Activated naive CD8-positive, alpha-beta T cell treated with anti-CD3 and anti-CD28 coated beads, Interleukin-2, amount 10 ng/mL, durations not matched to agents 7 days and 5 days (primary cell): ENCODE measurements around the gene NCAPD3. TPM values are rescaled to one million over a fixed set of nuclear protein-coding genes. Genes with fewer than 3 reads are reported as not detected.

Experiments
- ATAC-seq: fragments of 150-1000 bp; cut with Tn5 transposase; one replicate; pipeline ENCODE4 v1.10.0; 2021; ENCODE audit warnings: low read depth, moderate library complexity
- POLR2A ChIA-PET: fragments of 350-600 bp; sonication (Branson Sonifier 250); formaldehyde crosslinking; loops from one replicate; lab custom pipeline; 2021; ENCODE audit warnings: antibody characterized with exemption; lab: Charles Lee
- DNase-seq: peaks from one replicate; pipeline ENCODE4 v3.0.0; 2021
- H3K27ac Mint-ChIP-seq: one replicate; pipeline ENCODE4 v1.8.0; 2022; ENCODE audit warnings: mild to moderate bottlenecking, mixed read lengths
- H3K27me3 Mint-ChIP-seq: one replicate; pipeline ENCODE4 v1.8.0; 2022; ENCODE audit warnings: mild to moderate bottlenecking, moderate library complexity, mixed read lengths
- H3K36me3 Mint-ChIP-seq: one replicate; pipeline ENCODE4 v1.8.0; 2021; ENCODE audit warnings: mild to moderate bottlenecking, mixed read lengths
- H3K4me1 Mint-ChIP-seq: one replicate; pipeline ENCODE4 v1.8.0; 2021; ENCODE audit warnings: mixed read lengths
- H3K4me3 Mint-ChIP-seq: one replicate; pipeline ENCODE4 v1.8.0; 2022; ENCODE audit warnings: mild to moderate bottlenecking, moderate library complexity, mixed read lengths
- H3K9me3 Mint-ChIP-seq: one replicate; pipeline ENCODE4 v1.8.0; 2021; ENCODE audit warnings: mixed read lengths
- total RNA-seq, 2 experiments: library from RNA; stranded (reverse); gene quantifications; one replicate each; pipeline ENCODE4 v1.2.3, GENCODE V29; 2021

NCAPD3 gene
- total RNA-seq, 2 experiments from 2014 or later: 114 to 115 TPM

DNA sequence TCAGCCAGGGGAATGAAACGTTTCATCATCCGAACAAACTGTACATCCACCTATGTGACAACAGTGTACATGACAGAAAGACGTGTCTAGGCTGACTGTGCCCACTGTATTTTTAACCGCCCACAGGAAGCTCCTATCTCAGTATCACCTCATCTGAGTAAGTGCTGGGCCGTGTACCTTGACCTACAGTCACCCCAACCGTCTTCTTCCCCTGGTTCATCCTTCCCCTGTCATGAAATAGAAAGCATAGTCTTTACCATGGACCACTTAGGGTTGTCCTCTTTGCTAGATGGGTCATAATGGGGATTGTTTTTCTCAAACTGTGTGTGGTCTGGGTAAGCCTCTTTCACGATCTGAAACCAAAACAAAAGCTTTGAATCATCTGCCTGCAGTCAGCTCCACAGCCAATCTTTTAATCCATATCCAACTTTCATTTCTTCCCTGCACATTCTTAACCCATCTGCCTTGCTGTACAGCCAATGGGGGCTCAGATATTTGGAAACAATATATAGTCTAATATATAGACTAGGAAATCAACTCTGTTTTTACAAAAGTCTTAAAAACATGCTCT is 25.2 kb upstream of the NCAPD3 start:
- DNase-seq (no peak), ATAC-seq (no peak)
- H3K4me3 Mint-ChIP-seq: no peak overlapping the region
- peaks cover 5% of the 10 kb centered on the region for H3K36me3 Mint-ChIP-seq
- H3K9me3 Mint-ChIP-seq: no peaks in the 10 kb centered on the region
- H3K4me1 Mint-ChIP-seq: peaks cover 18% of the 10 kb centered on the region
- peak overlapping the region; percentile 62 for H3K27ac Mint-ChIP-seq
- H3K27me3 Mint-ChIP-seq: no peaks in the 10 kb centered on the region
- POLR2A ChIA-PET: no interaction called here

DNA sequence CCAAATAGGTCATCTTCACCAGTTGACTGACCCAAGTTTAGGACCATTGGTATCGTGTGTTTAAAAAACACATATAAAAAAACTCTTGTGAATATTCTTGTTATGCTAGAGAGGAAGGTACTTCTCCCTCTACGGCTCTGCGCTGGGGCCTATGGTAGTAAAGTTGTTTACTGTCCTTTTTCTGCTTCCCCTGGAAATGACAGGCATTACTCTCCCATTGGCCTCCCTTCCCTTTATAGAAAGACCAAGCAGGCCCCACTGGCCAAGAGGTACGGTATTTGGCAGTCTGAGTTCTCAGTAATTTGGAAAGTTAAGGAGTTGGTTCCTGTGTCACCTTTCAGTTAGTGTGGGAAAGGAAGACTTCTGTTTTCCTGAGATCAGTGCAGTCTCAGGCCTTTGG is 22.9 kb upstream of the NCAPD3 start:
- Mint-ChIP-seq H3K36me3 (peaks cover 5% of the 10 kb centered on the region), H3K9me3 (no peaks in the 10 kb centered on the region), H3K4me1 (peaks cover 8% of the 10 kb centered on the region), H3K27me3 (no peaks in the 10 kb centered on the region), H3K4me3 (no peak overlapping the region), H3K27ac (no peak overlapping the region)
- ATAC-seq: no peak
- POLR2A ChIA-PET: no interaction called here
- DNase-seq: no peak

DNA sequence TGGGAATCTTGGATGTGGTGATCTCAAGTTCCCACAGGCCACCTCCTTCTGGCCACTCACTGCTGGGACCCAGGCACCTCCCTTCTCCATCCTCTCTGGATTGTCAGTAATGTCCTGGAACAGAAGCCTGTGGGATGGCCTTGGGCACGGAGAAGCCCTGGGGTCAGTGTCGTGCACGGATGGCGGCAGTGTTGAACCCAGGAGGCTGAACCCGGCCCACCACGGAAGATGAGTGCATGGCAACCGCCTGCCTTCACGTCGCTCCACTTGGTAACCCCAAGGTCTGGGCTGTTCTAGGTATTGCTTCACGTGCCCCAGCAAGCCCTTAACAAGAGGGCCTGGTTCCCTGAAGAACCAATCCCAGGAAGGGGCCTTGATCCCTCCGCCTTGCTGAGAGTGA is 22.3 kb upstream of the NCAPD3 start:
- Mint-ChIP-seq H3K9me3 (no peaks in the 10 kb centered on the region), H3K27ac (no peak overlapping the region)
- POLR2A ChIA-PET: no interaction called here

DNA sequence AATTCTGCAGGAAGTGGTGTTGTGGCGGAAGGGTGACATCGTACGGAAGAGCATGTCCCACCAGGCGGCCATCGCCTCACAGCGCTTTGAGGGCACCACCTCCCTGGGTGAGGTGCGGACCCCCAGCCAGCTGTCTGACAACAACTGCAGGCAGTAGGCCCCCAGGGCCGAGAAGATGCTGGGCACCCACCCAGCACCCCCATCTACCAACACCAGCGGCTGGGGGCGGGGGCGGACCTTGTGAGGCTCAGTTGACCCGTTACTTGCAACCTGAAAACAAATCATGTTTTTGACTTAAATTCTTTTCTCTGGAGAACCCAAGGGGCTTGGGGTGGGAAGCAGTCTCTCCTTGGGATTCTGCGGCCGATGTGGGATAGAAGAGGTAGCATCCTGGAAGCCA is 21.7 kb upstream of the NCAPD3 start:
- no peak overlapping the region for H3K4me3 Mint-ChIP-seq
- no peaks in the 10 kb centered on the region for H3K9me3 Mint-ChIP-seq
- peaks cover 6% of the 10 kb centered on the region for H3K4me1 Mint-ChIP-seq
- H3K36me3 Mint-ChIP-seq: peaks cover 5% of the 10 kb centered on the region
- no peaks in the 10 kb centered on the region for H3K27me3 Mint-ChIP-seq
- ATAC-seq: no peak
- DNase-seq: no peak
- no peak overlapping the region for H3K27ac Mint-ChIP-seq
- POLR2A ChIA-PET: interaction anchor here (0.6 to 1.4 kb wide), 2 partner anchors 20 to 338 kb away, joined by 5 to 7 read pairs; partner anchors contain the start of genes NCAPD3 and VPS26B

More for the DNA sequence above, 22.3 kb upstream of the NCAPD3 start:
- no peak overlapping the region for H3K4me3 Mint-ChIP-seq
- no peak for DNase-seq
- H3K4me1 Mint-ChIP-seq: peaks cover 6% of the 10 kb centered on the region
- ATAC-seq: no peak
- no peaks in the 10 kb centered on the region for H3K27me3 Mint-ChIP-seq
- H3K36me3 Mint-ChIP-seq: peaks cover 5% of the 10 kb centered on the region

DNA sequence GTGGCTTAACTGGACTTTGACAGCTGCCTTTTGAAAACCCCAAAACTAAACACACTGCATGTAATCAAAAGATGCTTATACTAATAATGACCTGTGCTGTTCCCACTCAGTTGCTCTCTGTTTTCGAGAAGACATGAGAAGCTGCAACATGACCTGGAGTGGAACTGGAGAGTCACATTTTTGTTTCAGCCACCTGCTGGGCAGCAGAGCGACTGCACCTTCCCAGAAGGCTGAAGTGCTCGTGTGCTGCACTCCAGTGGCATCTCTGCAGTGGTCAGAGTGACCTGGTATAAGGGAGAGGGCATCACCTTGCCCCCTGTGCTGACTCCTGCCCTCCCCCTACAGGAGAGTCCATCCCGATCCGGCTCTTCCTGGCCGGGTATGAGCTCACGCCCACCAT is 20.8 kb upstream of the NCAPD3 start:
- POLR2A ChIA-PET: interaction anchor here (1.4 kb wide), 1 partner anchor 20 kb away, joined by 7 read pairs; the partner anchor contains the start of genes NCAPD3 and VPS26B
- ATAC-seq: peak; percentile 57
- peaks cover 8% of the 10 kb centered on the region for H3K36me3 Mint-ChIP-seq
- H3K4me3 Mint-ChIP-seq: no peak overlapping the region
- H3K9me3 Mint-ChIP-seq: no peaks in the 10 kb centered on the region
- no peaks in the 10 kb centered on the region for H3K27me3 Mint-ChIP-seq
- DNase-seq: no peak
- H3K27ac Mint-ChIP-seq: peak overlapping the region; percentile 50
- H3K4me1 Mint-ChIP-seq: peaks cover 6% of the 10 kb centered on the region

DNA sequence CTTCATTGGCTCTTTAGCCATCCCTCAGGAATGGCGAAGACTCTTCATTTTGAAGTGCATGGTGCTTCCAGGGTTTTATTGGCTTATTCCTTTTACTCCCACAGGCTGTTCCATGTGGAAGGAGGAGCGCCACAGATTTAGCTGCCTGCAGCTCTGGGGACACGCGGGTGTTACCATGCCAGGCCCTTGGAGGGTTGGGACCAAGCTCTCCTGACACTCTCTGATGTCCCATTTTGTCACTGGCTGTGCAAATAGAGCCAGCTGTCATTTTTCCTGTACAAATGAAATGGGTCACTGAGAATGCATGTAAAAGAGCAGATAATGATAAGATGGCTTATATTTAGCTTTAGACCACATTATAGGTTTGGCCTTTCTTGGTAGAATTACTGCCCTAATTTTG is 20.1 kb upstream of the NCAPD3 start:
- ATAC-seq (no peak), DNase-seq (no peak)
- peaks cover 8% of the 10 kb centered on the region for H3K36me3 Mint-ChIP-seq
- H3K4me1 Mint-ChIP-seq: peaks cover 3% of the 10 kb centered on the region
- H3K27ac Mint-ChIP-seq: no peak overlapping the region
- H3K27me3 Mint-ChIP-seq: no peaks in the 10 kb centered on the region
- no peaks in the 10 kb centered on the region for H3K9me3 Mint-ChIP-seq
- no peak overlapping the region for H3K4me3 Mint-ChIP-seq
- POLR2A ChIA-PET: interaction anchor here (1.4 kb wide), 1 partner anchor 19 kb away, joined by 7 read pairs; the partner anchor contains the start of genes NCAPD3 and VPS26B

DNA sequence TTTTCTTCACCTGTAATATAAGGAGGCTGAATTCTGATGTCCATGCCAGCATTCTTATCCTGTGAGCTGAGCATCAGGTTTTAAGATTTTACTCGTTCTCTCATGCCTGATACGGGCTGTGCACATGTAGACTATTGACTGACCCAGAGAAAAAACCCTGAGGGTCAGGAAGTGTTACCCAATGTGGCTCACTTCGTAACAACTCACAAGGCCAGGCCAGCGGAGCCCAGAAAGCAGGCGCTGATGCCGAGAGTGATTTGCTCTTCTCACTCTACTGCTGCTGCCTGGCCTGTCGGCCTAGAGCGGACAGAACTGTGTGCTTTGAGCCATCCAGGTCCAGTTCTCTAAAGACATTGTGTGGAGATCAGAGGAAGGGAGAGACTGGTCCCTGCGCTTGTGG is 18.6 kb upstream of the NCAPD3 start:
- no peak for ATAC-seq
- Mint-ChIP-seq H3K27ac (no peak overlapping the region), H3K36me3 (peaks cover 8% of the 10 kb centered on the region), H3K27me3 (no peaks in the 10 kb centered on the region), H3K4me3 (no peak overlapping the region), H3K4me1 (peaks cover 3% of the 10 kb centered on the region), H3K9me3 (no peaks in the 10 kb centered on the region)
- DNase-seq: no peak
- POLR2A ChIA-PET: no interaction called here

DNA sequence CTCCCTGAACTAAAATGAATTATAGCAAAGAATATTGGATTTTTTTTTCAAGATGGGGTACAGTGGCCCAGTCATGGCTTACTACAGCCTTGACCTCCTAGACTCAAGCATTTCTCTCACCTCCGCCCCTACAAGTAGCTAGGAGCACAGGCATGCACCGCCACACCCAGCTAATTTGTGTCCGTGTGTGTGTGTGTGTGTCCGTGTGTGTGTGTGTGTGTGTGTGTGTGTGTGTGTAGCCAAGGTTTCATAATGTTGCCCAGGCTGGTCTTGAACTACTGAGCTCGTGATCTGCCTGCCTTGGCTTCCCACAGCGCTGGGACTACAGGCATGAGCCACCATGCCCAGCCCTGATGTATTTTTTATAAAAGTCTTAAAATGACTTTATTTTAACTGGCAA is 16.8 kb upstream of the NCAPD3 start:
- Mint-ChIP-seq H3K4me3 (no peak overlapping the region), H3K4me1 (peaks cover 3% of the 10 kb centered on the region), H3K36me3 (peaks cover 11% of the 10 kb centered on the region), H3K27ac (no peak overlapping the region), H3K9me3 (no peaks in the 10 kb centered on the region), H3K27me3 (no peaks in the 10 kb centered on the region)
- POLR2A ChIA-PET: no interaction called here
- no peak for ATAC-seq
- DNase-seq: no peak

DNA sequence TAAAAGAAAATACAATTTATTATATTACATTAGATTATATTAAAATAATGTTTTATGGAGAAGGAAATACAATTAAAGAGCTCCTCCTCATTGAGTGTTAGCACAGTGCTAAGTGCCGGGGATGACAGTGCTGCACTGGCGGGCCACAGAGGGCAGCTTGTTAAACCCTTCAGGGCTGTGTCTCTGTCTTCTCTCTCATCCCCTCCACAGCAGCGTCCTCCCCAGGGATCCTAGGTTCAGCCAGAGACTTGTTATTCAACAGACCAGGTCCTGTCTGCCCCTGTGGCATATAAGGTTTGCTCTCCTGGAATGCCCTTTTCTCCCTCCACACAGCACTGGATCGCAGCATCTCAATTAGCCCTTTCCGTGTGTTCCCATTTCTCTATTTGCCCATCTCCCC is 15.2 kb upstream of the NCAPD3 start:
- H3K4me1 Mint-ChIP-seq: no peaks in the 10 kb centered on the region
- H3K4me3 Mint-ChIP-seq: no peak overlapping the region
- H3K36me3 Mint-ChIP-seq: peaks cover 9% of the 10 kb centered on the region
- H3K27me3 Mint-ChIP-seq: no peaks in the 10 kb centered on the region
- no peaks in the 10 kb centered on the region for H3K9me3 Mint-ChIP-seq
- H3K27ac Mint-ChIP-seq: no peak overlapping the region
- DNase-seq (no peak), ATAC-seq (no peak)
- POLR2A ChIA-PET: interaction anchor here (1.1 to 1.5 kb wide), 2 partner anchors 10 to 13 kb away, joined by 3 read pairs; no protein-coding TSS in a partner anchor

DNA sequence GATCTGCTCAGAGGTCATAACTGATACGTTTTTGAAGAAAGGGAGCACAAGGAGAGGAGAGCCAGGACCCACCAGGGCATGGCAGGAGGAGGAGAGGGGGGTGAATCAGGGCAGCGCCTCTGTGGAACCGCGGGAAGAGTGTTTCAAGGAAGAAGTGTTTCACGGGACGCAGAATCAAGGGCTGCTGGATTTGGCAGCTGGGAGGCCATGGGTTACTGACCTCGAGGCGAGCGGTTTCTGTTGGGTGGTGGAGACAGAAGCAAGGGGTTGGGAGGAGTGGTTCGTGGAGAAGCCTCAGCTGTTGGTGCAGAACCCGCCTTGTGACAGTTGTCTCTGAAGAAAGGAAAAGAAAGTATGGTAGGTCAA is 13.8 kb upstream of the NCAPD3 start:
- Mint-ChIP-seq H3K4me1 (peaks cover 4% of the 10 kb centered on the region), H3K27ac (peak overlapping the region; percentile 9), H3K36me3 (peaks cover 10% of the 10 kb centered on the region), H3K4me3 (no peak overlapping the region), H3K27me3 (no peaks in the 10 kb centered on the region), H3K9me3 (no peaks in the 10 kb centered on the region)
- POLR2A ChIA-PET: interaction anchor here (0.7 to 1.1 kb wide), 2 partner anchors 12 to 16 kb away, joined by 3 read pairs; partner anchors contain the start of genes ACAD8 and THYN1
- ATAC-seq: no peak
- no peak for DNase-seq

DNA sequence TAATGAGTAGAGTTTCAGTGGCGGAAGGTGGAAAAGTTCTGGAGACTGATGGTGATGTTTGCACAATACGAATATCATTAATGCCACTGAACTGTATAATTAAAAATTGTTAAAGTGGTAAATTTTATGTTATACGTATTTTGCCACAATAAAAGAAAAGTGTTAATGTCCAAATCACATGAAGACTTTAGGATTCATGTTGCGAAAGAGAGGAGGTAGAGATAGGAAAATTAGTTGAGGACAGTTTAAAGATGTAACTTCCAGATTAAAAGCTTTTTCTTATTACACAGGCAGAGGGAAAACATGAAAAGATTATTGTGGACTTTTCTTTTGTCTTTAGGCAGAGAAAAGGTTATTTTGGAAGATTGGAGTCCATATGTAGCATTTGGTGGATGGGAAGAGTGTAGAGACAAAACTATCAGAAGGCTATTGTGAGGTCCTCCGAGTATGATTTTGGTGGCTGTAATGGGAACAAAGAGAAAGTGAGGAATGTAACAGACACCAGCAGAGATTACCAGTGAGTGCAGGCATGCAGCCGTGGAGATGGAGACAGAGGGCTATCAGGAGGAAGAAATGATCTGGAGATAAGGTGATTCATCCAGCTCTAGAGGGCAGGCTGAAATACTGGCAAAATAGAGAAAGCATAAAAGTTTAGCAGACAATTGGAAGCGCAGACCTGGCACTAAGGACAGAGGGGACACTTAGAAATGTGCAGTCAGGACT is 13.2 kb upstream of the NCAPD3 start:
- Mint-ChIP-seq H3K36me3 (peaks cover 10% of the 10 kb centered on the region), H3K27ac (peak overlapping the region; percentile 9), H3K27me3 (no peaks in the 10 kb centered on the region), H3K4me3 (no peak overlapping the region), H3K9me3 (no peaks in the 10 kb centered on the region), H3K4me1 (peaks cover 9% of the 10 kb centered on the region)
- ATAC-seq (no peak), DNase-seq (no peak)
- POLR2A ChIA-PET: interaction anchor here (1.1 kb wide), 1 partner anchor 12 kb away, joined by 3 read pairs; no protein-coding TSS in a partner anchor

DNA sequence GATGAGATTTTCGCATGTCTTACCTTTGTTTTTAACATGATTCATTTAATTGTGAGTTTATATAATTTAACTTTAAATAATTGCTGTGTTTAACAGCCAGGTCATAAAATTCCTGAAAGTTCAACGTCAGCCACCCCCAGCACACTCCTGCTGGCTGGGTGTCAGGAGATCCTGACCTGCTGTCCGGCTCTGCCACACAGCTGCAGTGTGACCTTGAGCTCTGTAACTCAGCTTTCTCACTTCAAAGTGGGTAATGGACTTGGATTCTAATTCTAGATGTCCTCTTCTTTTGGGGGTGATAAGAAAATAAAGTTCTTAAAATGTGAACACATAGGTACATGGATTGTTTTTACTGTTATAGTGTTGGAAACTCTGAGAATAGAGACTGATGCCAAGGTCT is 11.6 kb upstream of the NCAPD3 start:
- Mint-ChIP-seq H3K36me3 (peaks cover 10% of the 10 kb centered on the region), H3K4me3 (no peak overlapping the region), H3K4me1 (peaks cover 16% of the 10 kb centered on the region), H3K27me3 (no peaks in the 10 kb centered on the region), H3K27ac (no peak overlapping the region), H3K9me3 (no peaks in the 10 kb centered on the region)
- no peak for DNase-seq
- no peak for ATAC-seq
- POLR2A ChIA-PET: interaction anchor here (0.6 kb wide), 1 partner anchor 38 kb away, joined by 4 read pairs; no protein-coding TSS in a partner anchor

DNA sequence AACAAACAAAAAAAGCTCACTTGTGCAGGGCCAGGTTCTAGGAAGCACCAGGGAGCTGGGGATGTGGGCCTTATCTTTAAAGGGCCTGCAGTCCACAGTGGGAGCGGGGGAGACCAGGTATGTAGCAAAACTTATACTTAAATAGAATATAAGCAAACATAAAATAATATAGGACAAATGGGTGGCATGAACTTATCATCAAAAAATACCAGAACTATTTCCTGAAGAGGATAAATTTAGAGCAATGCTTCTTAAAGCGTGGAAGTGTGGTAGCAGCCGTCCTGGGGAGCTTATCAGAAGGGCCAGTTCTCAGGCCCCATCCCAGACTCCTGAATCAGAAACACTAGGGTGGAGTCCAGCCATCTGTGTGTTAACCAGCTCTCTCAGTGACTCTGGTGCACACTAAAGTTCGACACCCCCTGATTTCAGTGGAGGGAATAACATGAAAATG is 10.0 kb upstream of the NCAPD3 start:
- Mint-ChIP-seq H3K36me3 (peaks cover 10% of the 10 kb centered on the region), H3K27me3 (no peaks in the 10 kb centered on the region), H3K27ac (no peak overlapping the region), H3K4me3 (no peak overlapping the region), H3K9me3 (no peaks in the 10 kb centered on the region), H3K4me1 (peaks cover 31% of the 10 kb centered on the region)
- ATAC-seq (no peak), DNase-seq (no peak)
- POLR2A ChIA-PET: interaction anchor here (3.5 kb wide), 1 partner anchor 9 kb away, joined by 20 read pairs; the partner anchor contains the start of genes NCAPD3 and VPS26B
